RWPE2 (cell line): ENCODE data around the gene RNU5B-1.
"Not testable (repeated sequence)": the region's sequence is repeated elsewhere in the genome, so short reads cannot be mapped to it uniquely, and the experiment has no call there.

ENCODE experiments used
- ATAC-seq: fragments of 200-7000 bp; cut with Tn5 transposase; 3 replicates; pipeline ENCODE4 v1.9.1; 2021; ENCODE audit warnings: low read depth
- DNase-seq: peaks from one replicate; pipeline ENCODE4 v3.0.0-alpha.2; 2020; ENCODE audit warnings: low spot score
- H3K27ac ChIP-seq: fragments of 450-650 bp; 2 replicates; pipeline ENCODE4 v1.5.1; 2017; ENCODE audit warnings: mild to moderate bottlenecking; ENCODE audit not compliant: poor library complexity, severe bottlenecking
- H3K27me3 ChIP-seq: fragments of 250-450 bp; sonication (Bioruptor Pico); 2 replicates; pipeline ENCODE4 v1.5.1; 2021; ENCODE audit warnings: mild to moderate bottlenecking, moderate library complexity; ENCODE audit not compliant: insufficient read depth, poor library complexity, severe bottlenecking
- H3K36me3 ChIP-seq: fragments of 250-450 bp; sonication (Bioruptor Pico); 2 replicates; pipeline ENCODE4 v1.5.1; 2020; ENCODE audit warnings: low read depth, mild to moderate bottlenecking, moderate library complexity
- H3K4me1 ChIP-seq: fragments of 250-450 bp; sonication (Bioruptor Pico); 2 replicates; pipeline ENCODE4 v1.5.1; 2021; ENCODE audit warnings: mild to moderate bottlenecking, moderate library complexity; ENCODE audit not compliant: insufficient read depth, poor library complexity, severe bottlenecking
- H3K4me3 ChIP-seq: fragments of 250-450 bp; sonication (Bioruptor Pico); 2 replicates; pipeline ENCODE4 v1.5.1; 2021; ENCODE audit warnings: mild to moderate bottlenecking, moderate library complexity; ENCODE audit not compliant: severe bottlenecking
- H3K9me3 ChIP-seq: fragments of 250-450 bp; sonication (Bioruptor Pico); 2 replicates; pipeline ENCODE4 v1.5.1; 2021; ENCODE audit warnings: mild to moderate bottlenecking, moderate library complexity; ENCODE audit not compliant: severe bottlenecking
- TF ChIP-seq, protein P1 (sequence below): fragments of 450-650 bp; IDR thresholded peaks from one replicate; pipeline ENCODE4 v1.5.1; 2017; ENCODE audit warnings: mild to moderate bottlenecking, moderate library complexity; ENCODE audit not compliant: poor library complexity, severe bottlenecking

The RNU5B-1 gene

DNA sequence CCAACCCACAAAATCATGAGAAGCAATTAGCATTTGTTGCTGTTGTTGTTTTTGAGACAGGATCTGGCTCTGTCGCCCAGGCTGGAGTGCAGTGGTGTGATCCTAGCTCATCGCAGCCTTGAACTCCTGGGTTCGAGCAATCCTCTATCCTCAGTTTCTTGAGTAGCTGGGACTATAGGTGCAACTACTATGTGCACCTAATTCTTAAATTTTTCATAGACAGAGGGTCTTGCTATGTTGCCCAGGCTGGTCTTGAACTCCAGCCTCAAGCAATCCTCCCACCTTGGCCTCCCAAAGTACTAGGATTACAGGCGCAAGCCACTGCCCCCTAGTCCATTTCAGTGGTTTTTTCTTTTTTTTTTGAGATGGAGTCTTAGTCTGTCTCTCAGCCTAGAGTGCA lies 36.1 kb upstream of the RNU5B-1 start:
- DNase-seq (no peak), ATAC-seq (no peak)
- H3K4me3 ChIP-seq: no peak overlapping the region

DNA sequence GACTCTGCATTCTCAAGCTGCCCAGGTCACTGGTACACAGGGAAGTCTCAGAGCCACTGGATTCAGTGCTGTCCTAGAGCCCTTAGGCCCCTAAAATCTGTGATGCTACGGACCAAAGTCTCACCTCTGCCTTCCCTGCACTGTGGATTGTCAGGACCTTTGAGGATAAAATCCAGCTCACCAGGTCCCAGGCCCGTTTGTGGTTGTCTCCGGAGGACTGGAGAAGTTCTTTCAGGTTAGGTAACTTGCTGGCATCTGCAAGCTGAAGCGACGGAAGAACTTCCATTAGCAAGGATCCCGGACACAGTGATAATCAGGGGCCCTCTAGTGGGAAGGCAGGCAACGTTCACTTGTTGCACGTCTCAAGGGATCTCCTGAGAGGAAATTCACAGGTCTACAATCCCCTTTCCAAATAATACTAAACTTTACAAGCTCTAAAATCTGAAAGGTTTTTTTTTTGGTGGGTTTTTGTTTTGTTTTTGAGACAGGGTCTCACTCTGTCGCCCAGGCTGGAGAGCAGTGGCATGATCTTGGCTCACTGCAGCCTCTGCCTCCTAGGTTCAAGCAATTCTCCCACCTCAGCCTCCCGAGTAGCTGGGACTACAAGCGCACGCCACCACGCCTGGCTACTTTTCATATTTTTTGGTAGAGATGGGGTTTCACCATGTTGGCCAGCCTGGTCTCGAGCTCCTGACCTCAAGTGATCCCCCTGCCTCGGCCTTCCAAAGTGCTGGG lies 33.5 kb upstream of the RNU5B-1 start:
- not testable (repeated sequence) for H3K9me3 ChIP-seq, H3K4me1 ChIP-seq, H3K27ac ChIP-seq, H3K27me3 ChIP-seq, H3K4me3 ChIP-seq, DNase-seq
- TF ChIP-seq, protein P1, sequence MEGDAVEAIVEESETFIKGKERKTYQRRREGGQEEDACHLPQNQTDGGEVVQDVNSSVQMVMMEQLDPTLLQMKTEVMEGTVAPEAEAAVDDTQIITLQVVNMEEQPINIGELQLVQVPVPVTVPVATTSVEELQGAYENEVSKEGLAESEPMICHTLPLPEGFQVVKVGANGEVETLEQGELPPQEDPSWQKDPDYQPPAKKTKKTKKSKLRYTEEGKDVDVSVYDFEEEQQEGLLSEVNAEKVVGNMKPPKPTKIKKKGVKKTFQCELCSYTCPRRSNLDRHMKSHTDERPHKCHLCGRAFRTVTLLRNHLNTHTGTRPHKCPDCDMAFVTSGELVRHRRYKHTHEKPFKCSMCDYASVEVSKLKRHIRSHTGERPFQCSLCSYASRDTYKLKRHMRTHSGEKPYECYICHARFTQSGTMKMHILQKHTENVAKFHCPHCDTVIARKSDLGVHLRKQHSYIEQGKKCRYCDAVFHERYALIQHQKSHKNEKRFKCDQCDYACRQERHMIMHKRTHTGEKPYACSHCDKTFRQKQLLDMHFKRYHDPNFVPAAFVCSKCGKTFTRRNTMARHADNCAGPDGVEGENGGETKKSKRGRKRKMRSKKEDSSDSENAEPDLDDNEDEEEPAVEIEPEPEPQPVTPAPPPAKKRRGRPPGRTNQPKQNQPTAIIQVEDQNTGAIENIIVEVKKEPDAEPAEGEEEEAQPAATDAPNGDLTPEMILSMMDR: peak; percentile 96
- peak; percentile 84 for ATAC-seq
- H3K36me3 ChIP-seq: peaks cover 15% of the 10 kb centered on the region

More for the DNA sequence above, 36.1 kb upstream of the RNU5B-1 start:
- no peaks in the 10 kb centered on the region for H3K9me3 ChIP-seq
- TF ChIP-seq, protein P1: no peak
- H3K27me3 ChIP-seq: no peaks in the 10 kb centered on the region
- H3K4me1 ChIP-seq: no peaks in the 10 kb centered on the region
- H3K27ac ChIP-seq: no peak overlapping the region
- peaks cover 15% of the 10 kb centered on the region for H3K36me3 ChIP-seq

DNA sequence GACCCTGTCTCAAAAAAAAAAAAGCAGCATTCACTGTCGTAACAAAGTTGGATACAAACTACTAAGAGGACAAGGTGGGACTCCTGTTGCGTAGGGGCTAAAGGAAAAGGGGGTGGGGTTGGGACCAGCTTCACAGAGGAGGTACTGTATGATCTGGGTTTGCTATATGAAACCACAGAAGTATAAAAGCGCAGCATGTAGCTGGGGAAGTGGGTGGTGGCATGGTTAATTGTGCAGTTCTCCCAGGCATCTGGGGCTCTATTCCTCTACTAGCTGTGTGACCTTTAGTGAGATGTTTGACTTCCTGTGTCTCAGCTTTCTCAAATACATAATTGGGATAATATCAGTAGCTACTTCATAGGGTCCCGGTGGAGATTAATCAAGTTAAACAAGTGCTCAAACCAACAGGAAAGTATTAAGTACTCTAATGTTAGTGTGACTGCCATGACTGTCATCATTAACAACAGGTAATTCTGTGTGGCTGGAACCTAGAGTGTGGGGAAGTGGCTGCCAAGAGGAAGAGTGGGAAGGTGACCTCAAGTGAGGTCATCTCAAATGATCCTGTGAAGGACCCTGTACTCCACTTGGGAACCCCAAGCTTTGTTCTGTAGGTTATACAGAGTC lies 29.3 kb upstream of the RNU5B-1 start:
- DNase-seq (no peak), ATAC-seq (no peak; the same call in 2 of the 3 replicates)
- no peak overlapping the region for H3K27ac ChIP-seq
- H3K9me3 ChIP-seq: no peaks in the 10 kb centered on the region
- peaks cover 6% of the 10 kb centered on the region for H3K36me3 ChIP-seq
- TF ChIP-seq, protein P1: no peak
- no peaks in the 10 kb centered on the region for H3K4me1 ChIP-seq
- H3K4me3 ChIP-seq: no peak overlapping the region
- H3K27me3 ChIP-seq: no peaks in the 10 kb centered on the region

DNA sequence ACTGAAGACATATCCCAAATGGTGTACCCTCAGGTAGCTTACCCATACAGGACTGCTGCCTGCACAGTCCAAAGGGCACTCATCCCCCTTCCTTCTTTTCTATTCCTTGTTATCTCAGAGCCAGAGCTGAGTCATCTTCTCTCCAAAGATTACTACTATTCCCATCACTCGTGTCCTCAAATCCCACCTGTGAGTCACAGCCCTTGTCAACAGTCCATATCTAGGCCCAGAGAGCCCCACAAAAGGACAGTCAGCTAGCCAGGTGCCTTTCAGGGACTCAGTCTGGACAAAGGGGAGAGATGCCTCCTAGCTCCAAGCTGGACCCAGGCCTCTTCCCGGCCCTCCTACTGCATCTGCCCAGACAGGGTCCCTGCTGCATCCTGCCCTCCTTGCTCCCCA lies 28.8 kb upstream of the RNU5B-1 start:
- peaks cover under 1% of the 10 kb centered on the region for H3K36me3 ChIP-seq
- DNase-seq (no peak), ATAC-seq (peak; percentile 34)
- TF ChIP-seq, protein P1: no peak
- no peaks in the 10 kb centered on the region for H3K4me1 ChIP-seq
- no peak overlapping the region for H3K4me3 ChIP-seq
- H3K27ac ChIP-seq: no peak overlapping the region
- no peaks in the 10 kb centered on the region for H3K27me3 ChIP-seq
- no peaks in the 10 kb centered on the region for H3K9me3 ChIP-seq

DNA sequence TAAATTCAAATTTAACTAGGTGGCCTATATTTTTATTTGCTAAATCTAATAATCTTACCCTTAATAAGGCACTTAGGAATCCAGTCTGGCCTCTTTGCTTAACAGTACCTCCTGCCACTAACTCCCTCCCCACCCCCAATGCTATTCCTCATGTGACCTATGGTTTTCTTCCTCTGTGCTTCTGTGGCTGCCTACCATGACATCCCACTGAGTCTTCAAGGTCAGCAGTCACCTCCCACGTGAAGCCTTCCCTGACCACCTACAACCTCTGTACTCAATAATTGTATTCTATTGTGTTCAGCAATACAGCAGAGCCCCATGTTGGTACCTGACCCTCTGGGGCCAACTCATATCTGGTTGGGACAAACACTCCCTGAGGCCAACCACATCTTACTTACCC lies 27.5 kb upstream of the RNU5B-1 start:
- TF ChIP-seq, protein P1: no peak
- ATAC-seq: no peak
- no peaks in the 10 kb centered on the region for H3K27me3 ChIP-seq
- no peaks in the 10 kb centered on the region for H3K36me3 ChIP-seq
- DNase-seq: no peak
- no peaks in the 10 kb centered on the region for H3K4me1 ChIP-seq
- no peak overlapping the region for H3K4me3 ChIP-seq
- no peaks in the 10 kb centered on the region for H3K9me3 ChIP-seq
- H3K27ac ChIP-seq: no peak overlapping the region
